GM21360 (cell line): Measurements from ENCODE around the gene UBAC2.

Experiments
- ATAC-seq: cut with Tn5 transposase; IDR thresholded peaks from one replicate; pipeline ENCODE4 v1.9.1; 2021; ENCODE audit warnings: mild to moderate bottlenecking, moderate library complexity; ENCODE audit not compliant: unreplicated experiment

The UBAC2 gene

DNA sequence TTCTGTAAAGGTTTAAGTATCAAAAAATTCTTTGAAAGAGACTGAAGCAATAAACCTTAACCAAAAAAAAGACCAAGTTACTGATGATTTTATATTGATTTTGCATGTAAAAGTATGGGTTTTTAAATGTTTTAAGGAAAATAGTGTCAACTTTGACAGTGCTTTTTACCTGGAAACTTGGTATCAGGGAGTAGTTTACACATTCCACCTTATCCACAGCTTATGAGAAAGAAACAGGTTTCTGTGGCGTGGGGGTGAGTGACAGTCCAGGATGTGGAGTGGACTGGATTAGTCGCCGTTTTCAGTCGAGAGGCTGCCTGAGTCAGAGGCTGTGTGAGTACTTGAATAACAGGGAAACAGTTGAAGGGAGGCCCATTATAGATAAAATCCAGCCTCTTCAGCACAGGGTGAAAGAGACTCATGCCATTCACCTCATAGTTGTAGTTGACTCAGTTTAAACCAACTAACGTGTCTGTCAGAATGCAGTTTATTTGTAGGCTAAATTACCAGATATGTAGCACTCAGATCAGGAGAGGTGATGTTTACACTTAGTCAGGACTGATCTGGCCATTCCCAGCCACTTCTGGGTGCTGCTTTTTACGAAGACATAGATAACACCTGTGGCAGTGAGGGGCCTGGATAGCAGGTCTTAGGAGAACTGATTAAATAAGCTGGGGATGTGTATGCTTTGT is 107.1 kb downstream of the UBAC2 start:
- ATAC-seq = peak; percentile 31

DNA sequence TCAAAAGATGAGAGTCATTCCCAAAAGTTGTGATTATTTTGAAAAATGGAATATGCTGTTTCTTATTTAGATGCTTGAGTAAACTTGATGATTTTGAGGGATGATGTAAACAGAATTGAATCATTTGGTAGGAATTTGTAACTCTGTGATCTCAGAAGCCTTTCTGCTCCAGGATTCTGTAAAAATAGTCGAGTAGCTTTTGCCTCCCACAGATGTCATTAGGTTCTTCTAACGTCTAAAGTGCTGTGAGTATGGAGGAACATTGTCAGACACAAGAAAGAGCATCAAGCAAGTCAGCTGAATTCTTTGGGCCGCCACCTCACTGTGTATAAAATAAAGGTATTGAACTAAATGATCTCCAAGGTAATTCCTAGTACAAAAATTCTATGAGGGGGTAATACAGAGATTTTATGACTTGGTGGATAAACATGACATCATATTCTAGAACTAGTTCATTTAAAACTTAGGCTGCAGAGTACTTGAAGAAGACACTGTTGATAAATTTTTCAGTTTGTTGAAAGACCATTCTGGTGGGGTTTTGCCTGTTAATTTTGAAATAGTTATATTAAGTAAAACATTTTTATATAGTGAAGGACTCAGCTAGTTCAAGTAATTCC is 107.9 kb downstream of the UBAC2 start:
- ATAC-seq = no peak

DNA sequence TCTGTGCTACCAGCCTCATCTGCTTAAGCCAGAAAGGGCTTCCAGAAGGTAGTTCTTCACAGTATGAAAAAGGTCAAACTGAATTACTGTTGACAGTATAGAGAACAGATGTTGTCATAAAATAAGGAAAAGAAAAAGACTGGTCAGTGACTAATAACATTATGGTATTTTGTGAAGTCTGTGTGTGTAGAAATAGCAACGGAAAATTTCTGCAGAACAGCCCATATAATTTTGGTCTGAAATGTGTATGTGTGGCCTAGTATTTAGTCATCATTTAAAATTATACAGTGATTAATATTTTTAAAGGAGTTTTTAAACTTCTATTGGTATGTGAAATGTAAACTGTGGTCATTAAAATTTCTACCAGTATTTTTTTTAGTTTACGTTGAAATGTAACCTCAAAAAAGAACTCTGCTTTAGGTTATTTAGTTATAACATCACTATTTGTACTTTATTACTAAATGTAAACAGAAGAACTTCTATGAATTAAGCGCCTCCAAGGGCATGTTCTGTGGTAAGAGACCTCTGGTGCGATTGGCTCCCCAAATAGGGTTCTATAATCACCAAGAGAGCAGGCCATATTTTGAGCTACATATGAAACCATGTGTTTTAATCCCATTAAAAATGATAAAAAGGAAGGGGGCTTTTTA is 109.9 kb downstream of the UBAC2 start:
- ATAC-seq = peak; percentile 32

DNA sequence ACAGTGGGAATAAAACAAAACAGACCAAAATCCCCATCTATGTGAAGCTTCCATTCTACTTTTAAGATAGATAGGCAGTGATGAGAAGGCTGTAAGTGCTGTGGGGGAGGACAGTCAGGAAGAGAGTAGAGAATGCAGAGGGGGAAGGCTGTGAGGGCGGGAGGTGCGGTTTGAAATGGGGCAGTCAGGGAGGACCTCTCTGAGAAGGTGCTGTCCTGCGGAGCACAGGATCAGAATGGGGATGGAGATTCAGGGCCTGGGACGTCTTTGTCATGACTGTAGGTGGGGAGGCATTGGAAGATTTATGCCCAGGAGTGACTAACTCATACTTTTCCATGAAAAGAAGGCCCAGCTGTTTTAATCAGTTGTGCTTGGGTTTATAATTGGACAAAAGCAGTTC is 110.5 kb downstream of the UBAC2 start:
- no peak for ATAC-seq

DNA sequence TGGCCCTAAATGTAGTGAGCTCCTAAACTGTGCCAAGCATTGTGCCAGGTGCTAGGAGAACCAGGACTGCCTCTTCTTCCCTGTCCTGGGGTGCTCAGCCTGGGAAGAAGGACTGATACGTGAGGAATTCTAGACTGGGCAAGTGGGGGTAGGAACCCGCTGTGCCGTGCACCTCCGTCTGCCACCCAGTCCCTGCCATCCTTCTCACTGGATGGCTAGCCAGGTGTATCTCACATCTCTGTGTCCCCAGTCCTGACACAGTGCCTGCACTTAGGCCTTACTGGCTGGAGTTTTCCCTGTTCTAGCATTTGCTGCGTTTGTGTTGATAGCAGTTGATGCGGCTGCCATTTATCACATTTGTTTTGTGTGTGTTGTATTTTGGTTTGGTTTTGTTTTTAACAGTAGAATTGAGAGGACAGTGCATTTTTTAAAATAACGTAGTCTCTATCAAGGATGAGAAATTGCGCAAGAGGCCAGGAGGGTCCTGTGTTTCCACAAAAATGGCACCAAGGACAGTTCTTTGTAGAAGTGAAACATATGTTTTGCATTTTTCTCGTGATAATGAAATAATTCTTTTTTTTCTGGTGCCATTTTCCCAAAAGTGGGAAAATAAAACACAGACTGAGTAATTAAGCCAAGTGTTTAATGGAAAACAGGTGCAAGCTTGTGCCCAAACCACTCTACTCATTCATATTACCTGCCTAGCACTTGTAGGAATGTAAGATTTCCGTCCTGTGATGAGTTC is 111.3 kb downstream of the UBAC2 start:
- ATAC-seq = no peak

DNA sequence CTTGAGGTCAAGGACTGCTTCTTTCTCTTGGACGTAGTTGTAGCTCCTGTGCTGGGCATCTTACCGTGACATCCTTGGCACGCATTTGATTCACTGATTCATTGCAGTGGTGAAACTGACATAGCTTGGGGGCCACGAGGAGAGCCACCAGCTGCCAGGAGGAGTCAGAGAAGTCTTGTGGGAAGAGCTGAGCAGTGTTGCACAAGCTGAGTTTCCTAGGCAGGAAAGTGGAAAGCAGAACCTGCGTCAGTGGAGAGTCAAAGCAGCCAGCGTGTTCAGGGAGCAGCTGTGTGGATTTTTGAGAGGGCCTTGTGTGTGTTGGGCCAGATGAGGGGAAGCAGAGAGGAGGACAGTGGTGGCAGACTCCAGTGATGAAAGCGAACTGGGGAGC is 111.8 kb downstream of the UBAC2 start:
- ATAC-seq = peak; percentile 34

DNA sequence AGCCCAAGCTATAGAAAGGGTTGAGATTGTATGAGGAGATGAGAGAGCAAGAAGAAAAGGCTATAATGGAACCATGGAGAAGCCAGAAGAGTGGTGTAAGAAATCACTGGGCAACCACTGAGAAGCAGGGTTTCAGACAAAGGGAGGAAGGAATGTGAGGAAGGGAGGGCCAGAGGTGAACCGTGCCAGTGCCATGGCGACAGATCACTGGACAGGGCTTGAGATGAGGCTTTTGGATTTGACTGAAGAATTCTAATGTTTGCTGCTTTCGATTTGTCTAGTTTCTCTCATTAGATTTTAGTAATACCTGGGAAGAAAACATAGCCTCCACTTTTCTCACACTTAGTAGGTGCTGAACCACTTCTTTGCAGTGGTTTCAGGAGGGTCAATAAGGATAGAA is 112.8 kb downstream of the UBAC2 start:
- no peak for ATAC-seq

DNA sequence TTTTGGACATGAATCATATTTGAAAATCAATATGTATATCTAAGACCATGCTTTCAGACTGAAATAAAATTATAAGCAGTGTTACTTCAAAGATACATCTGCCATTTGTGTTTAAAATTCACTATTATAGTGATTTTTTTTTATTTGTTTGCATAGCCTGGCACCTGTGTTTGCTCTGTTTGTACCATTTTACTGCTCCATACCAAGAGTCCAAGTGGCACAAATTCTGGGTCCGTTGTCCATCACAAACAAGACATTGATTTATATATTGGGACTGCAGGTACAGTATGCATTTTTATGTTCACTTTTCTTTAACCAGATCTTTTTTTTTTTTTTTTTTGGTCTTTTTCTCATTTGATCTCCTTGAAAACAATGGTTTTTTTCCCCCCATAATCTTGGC is 113.3 kb downstream of the UBAC2 start:
- ATAC-seq = no peak

DNA sequence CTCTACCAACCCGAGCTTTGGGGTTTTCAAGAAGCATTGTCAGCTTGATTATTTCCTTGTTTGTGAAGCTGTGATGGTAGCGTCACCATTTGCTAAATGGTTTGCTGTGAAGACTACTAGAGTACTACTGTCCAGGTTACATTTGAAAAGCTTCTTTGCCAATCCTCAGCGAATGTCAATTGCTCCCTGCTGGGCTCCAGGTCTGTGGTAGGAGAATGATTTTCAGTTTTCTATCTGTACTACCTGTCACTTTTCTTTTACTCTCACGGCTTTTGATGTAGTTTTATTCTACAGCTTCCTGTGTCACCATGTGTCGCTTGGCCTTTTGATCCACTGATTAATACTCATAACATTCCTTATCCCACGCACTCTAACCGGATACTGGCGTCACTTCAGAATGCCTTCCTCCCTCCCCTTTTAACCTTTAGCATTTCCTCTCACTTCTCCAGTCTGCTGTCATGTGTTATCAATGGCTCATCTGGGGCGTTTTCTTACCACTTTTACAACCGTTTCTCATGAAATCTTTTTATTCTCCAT is 114.1 kb downstream of the UBAC2 start:
- no peak for ATAC-seq

DNA sequence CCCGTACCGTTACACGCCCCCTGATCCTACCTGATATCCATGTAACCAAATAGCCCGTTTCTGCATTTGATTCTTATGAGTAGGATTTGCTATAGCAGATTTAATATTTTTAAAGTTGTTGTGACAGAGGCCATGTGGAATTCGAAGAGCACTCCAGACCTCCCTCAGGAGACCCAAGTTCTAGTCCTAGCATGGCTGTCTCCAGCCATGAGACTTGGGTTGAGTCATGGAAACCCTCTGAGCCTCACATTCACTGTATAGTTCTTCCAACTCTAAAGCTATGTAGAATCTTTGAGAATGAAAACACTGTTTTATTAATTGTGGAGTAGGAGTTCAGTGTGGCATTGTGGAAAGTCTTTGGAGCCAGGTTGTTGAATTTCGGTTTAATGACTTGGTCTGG is 114.5 kb downstream of the UBAC2 start:
- ATAC-seq = no peak

DNA sequence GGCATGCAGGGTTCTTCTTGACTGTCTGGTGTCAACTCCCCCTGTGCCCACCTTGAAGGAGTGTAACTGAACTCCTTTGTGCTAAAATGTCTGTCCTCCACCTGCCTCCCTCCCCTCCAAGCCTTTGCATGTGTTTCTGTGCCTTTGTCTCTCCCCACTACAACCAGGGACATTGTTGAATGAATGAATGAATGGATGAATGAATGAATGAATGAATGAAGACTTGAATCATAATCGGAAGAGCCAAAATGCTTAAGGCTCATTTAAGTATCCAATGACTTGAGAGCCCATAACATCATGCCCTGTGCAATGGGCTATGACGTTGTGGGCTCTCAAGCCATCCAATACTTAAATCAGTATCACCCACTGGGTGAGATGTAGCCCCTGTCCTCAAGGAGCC is 115.6 kb downstream of the UBAC2 start:
- ATAC-seq = no peak

DNA sequence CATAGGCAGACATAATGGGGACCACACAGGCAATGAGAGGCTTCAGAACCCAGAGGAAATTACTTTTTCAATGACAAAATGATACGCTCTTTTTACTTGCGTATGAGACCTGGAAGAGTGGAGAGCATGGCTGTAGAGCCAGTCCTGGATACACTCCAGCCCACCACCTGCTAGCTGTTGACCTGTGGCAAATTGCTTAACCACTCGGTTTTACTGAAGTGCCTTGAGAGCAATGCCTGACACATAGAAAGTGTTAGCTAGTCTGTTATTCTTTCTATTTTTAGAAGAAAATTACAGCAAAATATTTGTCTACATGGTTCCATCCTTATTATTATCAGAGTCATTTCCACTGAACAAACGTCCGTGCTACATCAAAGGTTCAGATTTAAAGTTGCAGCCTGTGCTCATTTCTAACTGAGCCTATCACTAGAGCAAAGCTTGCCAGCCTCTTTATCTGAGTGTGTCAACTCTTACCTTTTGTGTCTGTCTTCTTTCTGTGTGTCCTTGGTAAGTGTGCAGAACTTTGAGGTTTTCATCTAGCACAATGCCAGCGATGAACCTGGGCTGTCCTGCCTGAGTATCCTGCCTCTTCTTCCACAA is 116.1 kb downstream of the UBAC2 start:
- ATAC-seq = no peak

DNA sequence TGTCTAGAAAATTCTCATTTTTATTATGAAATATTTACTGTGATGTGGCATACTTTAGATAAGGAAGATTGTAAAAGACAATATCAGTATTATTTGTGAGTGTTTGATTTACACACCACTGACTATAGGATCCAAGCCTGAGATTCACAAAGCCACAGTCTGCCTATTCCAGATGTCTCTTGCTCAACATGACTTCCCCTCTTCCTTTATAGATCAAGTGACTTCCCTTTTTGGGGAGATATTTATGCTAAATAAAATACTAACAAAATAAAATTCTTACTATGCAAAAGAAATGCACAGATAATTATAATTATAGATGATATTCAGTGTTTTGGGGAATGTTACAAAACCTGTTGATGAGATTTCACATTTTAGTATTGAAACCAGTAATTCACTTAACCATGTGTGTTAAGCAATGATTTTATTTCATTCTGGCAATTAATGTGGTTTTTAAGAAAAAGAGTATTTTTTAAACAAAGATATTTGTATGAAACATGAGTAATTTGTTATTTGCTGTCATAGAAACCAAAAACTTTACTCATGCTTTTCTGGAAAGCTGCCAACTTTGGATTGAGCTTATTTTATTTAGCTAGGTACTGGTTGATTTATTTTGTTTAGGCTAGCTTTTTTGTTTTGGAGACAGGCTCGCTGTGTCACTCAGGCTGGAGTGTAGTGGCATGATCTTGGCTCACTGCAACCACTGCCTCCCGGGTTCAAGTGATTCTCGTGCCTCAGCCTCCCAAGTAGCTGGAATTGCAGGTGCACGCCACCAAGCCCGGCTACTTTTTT is 120.2 kb downstream of the UBAC2 start:
- no peak for ATAC-seq

DNA sequence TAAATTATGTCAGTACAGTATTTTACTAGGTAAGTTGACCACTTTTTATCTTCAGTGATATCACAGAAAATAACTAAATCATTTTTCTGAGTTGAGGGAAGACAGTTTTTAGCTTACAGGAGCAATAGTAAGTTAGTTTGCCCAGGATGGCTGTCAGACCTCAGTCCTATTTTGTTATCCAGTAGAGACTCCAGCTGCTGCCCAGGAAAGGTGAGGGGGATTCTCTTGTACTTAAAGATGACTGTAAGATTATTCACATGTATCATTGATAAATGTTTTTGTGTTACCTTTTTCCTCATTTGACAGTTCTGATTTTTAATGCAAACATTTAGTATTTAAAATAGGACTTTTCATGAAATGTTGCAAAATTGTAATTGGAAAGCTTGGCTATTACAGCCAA is 121.1 kb downstream of the UBAC2 start:
- ATAC-seq = no peak

DNA sequence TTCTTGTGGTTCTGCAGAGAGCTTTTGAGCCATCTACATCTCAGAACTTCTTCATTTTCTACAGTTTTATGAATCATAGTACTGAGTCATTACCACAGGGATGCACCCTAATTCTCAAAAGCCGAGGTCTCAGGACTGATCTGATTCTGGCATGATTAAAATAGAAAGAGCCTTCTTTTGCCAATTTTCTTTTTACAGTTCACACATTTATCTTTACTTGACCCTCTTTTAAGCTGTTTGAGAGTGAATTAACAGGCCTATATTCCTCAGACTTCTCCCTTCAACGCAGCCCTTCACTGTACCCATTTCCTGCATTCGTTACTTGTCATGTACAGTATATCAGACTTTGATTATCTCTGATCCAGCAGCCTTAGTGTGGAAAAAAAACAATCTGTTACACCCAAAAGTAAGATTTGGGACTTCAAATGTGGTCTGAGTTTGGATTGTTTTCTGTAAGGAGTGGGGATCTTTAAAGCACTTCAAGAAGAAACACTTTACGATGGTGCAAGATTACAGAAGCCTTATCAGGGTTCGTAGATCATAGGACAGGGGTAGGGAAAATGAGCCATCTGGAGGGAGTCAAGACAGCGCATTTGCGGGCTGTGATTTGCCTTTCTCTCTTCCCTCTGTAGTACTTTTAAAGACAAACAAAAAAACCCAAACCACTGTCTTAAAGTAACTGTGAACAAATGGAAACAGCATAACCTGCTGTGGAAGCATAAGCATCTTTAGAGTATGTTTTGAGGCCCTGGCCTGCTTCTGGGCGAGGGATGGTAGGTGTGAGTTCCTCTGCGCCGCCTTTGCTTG is 121.8 kb downstream of the UBAC2 start:
- ATAC-seq = peak; percentile 87

DNA sequence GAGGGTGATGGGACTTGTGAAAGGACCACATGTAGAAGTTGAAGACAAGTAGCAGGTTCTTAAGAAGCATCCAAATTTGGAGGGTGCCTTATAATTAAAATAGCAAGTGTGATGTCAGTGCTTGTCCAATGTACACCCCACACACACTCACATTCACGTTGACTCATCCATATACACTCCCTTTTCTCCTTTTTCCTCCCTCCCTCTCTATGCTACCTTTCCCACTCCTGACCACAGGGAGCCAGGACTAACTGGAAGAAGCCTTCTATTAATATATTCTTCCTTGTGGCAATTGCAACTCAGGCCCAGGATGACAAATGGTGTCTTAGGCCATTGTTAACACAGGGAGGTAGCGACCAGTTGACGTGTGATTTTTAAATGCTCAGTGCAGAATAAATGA is 122.8 kb downstream of the UBAC2 start:
- ATAC-seq = no peak

DNA sequence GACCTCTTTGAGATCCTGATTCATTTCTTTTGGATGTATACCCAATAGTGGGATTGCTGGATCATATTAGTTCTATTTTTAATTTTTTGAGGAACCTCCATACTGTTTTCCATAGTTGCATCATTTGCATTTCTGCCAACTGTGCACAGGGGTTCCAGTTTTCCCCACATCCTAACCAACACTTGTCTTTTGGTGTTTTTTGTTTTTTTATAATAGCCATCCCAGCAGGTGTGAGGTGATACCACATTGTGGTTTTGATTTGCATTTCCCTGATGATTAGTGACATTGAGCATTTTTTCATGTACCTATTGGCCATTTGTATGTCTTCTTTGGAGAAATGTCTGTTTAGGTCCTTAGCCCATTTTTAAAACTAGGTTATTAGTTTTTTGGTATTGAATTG is 125.4 kb downstream of the UBAC2 start:
- no peak for ATAC-seq

DNA sequence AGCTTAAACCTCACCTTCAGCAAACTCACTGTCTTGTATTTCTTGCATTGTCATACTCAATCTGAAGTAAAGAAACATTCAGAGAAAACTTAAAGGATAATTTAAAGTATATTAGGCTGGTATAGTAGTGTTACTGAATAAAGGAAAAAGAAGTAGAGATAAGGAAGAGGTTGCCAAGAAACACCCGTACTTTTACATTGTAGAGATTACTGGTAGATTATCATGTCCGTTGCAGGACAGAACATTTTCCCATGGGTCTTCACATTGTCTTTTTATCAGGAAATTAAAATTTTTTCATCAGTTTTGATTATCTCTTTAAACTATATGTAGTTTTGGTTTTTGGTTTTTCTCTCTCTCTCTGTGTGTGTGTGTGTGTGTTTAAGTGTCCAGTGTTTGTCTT is 126.5 kb downstream of the UBAC2 start:
- ATAC-seq = no peak

DNA sequence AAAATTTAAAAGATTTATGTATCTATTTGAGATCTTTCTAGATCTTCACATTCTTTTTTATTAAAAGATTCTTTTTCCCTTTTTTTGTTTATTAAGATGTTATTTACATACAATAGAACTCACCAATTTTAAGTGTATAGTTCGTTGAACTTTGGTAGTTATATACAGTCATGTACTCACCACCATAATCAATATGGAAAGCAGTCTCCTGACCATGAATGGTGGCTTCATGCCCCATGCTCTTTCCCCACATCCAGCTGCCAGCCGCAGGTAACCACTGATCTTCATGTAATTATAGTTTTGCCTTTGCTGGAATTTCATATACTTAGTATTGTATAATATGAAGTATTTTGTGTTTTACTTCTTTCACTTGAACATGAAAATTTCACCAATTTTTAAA is 127.1 kb downstream of the UBAC2 start:
- ATAC-seq = no peak

DNA sequence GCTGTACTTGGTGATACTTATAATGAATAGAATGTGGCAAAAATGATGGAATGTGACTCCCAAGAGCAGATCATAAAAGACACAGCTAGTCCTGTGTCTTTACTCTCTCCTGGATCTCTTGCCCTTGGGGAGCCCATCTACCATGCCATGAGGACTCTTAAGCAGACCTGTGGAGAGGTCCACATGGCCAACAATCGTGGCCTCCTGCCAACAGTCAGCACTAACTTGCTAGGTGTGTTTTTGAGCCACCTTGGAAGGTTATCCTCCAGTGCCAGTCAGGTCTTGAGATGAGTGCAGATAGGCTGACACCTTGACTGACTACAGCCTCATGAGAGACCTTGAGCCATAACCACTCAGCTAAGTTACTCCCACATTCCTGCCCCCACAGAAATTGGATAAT is 128.8 kb downstream of the UBAC2 start:
- no peak for ATAC-seq
